ENCODE data around the gene SBDS. TPM values are rescaled to one million over a fixed set of nuclear protein-coding genes. Genes with fewer than 3 reads are reported as not detected.
"Not testable (repeated sequence)": the region's sequence is repeated elsewhere in the genome, so short reads cannot be mapped to it uniquely, and the experiment has no call there.

The SBDS gene
- total RNA-seq, 6 donors from 2014 or later: 34.6 to 172 (median 113) TPM

GRCh38 chr7:66980336-66980735 is 15.1 kb downstream of the SBDS start:
- H3K27me3 ChIP-seq; H3K4me1 ChIP-seq; DNase-seq; H3K4me3 ChIP-seq; H3K36me3 ChIP-seq; ATAC-seq (ENCODE audit: low FRiP score in 2 of 2); H3K27ac ChIP-seq: not testable (repeated sequence)
- WGBS, 2 donors: 95 to 100% methylated on average over 1 of the region's 1 CpG
- peaks cover 0 to 14% (median 11%) of the 10 kb centered on the region in 4 donors for H3K9me3 ChIP-seq

DNA sequence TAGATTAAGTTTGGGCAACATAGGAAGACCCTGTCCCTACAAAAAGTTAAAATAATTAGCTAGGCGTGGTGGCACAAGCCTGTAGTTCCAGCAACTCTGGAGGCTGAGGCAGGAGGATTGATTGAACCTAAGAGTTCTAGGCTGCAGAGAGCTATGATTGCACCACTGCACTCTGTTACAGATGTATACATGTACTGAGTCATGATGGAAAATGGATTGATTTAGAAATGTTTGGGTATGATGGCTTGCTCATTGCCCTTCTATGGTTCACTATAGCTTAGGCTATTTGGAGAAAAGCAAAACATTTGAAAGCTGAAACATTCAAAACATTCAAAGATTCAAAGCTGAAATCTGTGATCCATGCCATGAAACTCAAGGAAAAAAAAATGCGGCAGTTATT is 16.4 kb downstream of the SBDS start:
- H3K4me3 ChIP-seq; H3K36me3 ChIP-seq; H3K27me3 ChIP-seq; H3K4me1 ChIP-seq; DNase-seq; ATAC-seq (ENCODE audit: low FRiP score in 2 of 2); H3K27ac ChIP-seq: not testable (repeated sequence)
- peaks cover 0 to 14% (median 11%) of the 10 kb centered on the region in 4 donors for H3K9me3 ChIP-seq
- WGBS, 2 donors: 89 to 96% methylated on average over 2 of the region's 2 CpGs

GRCh38 chr7:66978312-66978711 is 17.1 kb downstream of the SBDS start:
- WGBS, 2 donors: 79 to 91% methylated on average over 4 to 5 of the region's 5 CpGs
- ATAC-seq (ENCODE audit: low FRiP score in 2 of 2); H3K27me3 ChIP-seq: not testable (repeated sequence)

GRCh38 chr7:66974986-66975590 is 20.3 kb downstream of the SBDS start:
- Histone ChIP-seq H3K27ac (no peak overlapping the region), H3K36me3 (no peaks in the 10 kb centered on the region), H3K27me3 (no peaks in the 10 kb centered on the region), H3K4me1 (no peaks in the 10 kb centered on the region), H3K4me3 (no peak overlapping the region), H3K9me3 (peaks cover 0 to 7% (median 4%) of the 10 kb centered on the region in 4 donors)
- no peak for ATAC-seq (ENCODE audit: low FRiP score in 2 of 2)
- TF ChIP-seq EP300 (IDR thresholded peaks at IDR 0.05): no peak
- TF ChIP-seq POLR2A (IDR thresholded peaks at IDR 0.05): no peak
- TF ChIP-seq, protein P1, sequence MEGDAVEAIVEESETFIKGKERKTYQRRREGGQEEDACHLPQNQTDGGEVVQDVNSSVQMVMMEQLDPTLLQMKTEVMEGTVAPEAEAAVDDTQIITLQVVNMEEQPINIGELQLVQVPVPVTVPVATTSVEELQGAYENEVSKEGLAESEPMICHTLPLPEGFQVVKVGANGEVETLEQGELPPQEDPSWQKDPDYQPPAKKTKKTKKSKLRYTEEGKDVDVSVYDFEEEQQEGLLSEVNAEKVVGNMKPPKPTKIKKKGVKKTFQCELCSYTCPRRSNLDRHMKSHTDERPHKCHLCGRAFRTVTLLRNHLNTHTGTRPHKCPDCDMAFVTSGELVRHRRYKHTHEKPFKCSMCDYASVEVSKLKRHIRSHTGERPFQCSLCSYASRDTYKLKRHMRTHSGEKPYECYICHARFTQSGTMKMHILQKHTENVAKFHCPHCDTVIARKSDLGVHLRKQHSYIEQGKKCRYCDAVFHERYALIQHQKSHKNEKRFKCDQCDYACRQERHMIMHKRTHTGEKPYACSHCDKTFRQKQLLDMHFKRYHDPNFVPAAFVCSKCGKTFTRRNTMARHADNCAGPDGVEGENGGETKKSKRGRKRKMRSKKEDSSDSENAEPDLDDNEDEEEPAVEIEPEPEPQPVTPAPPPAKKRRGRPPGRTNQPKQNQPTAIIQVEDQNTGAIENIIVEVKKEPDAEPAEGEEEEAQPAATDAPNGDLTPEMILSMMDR (IDR thresholded peaks at IDR 0.05): no peak
- no peak for TF ChIP-seq POLR2AphosphoS5 (IDR thresholded peaks at IDR 0.05)
- DNase-seq: peak; percentile 2 to 56
- WGBS, 2 donors: 82 to 94% methylated on average over 15 of the region's 15 CpGs

More at GRCh38 chr7:66978312-66978711, 17.1 kb downstream of the SBDS start:
- not testable (repeated sequence) for H3K27ac ChIP-seq, H3K4me1 ChIP-seq, DNase-seq, H3K36me3 ChIP-seq, H3K4me3 ChIP-seq
- H3K9me3 ChIP-seq: peaks cover 0 to 14% (median 11%) of the 10 kb centered on the region in 4 donors

GRCh38 chr7:66970310-66970709 is 25.1 kb downstream of the SBDS start:
- Histone ChIP-seq H3K36me3 (no peaks in the 10 kb centered on the region), H3K9me3 (no peaks in the 10 kb centered on the region), H3K27ac (no peak overlapping the region), H3K4me3 (no peak overlapping the region), H3K27me3 (no peaks in the 10 kb centered on the region), H3K4me1 (no peaks in the 10 kb centered on the region)
- ATAC-seq (ENCODE audit: low FRiP score in 2 of 2): no peak
- DNase-seq: no peak
- TF ChIP-seq POLR2A (IDR thresholded peaks at IDR 0.05) (no peak), POLR2AphosphoS5 (IDR thresholded peaks at IDR 0.05) (no peak), EP300 (IDR thresholded peaks at IDR 0.05) (no peak)
- TF ChIP-seq, protein P1 (IDR thresholded peaks at IDR 0.05): no peak
- WGBS, 2 donors: 71 to 87% methylated on average over 4 to 5 of the region's 5 CpGs

DNA sequence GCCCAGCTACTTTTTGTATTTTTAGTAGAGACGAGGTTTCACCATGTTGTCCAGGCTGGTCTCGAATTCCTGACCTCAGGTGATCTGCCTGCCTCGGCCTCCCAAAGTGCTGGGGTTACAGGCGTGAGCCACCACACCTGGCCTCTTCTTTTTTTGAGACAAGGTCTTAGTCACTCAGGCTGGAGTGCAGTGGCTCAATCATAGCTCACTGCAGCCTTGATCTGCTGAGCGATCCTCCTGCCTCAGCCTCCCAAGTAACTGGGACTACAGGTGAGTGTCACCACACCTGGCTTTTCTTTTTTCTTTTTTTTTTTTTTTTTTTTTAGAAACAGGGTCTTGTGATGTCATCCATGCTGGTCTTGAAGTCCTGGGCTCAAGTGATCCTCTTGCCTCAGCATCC is 26.4 kb downstream of the SBDS start:
- 93% methylated on average over 5 of the region's 5 CpGs for WGBS, 2 donors
- not testable (repeated sequence) for H3K27me3 ChIP-seq; H3K4me1 ChIP-seq; H3K36me3 ChIP-seq; H3K4me3 ChIP-seq; DNase-seq; H3K9me3 ChIP-seq; ATAC-seq (ENCODE audit: low FRiP score in 2 of 2); H3K27ac ChIP-seq

- no peak overlapping the region for H3K4me3 ChIP-seq
- no peaks in the 10 kb centered on the region for H3K4me1 ChIP-seq
- ATAC-seq (ENCODE audit: low FRiP score in 2 of 2) (peak in 1 of 2 donors; percentile 35), DNase-seq (no peak)
- no peak for TF ChIP-seq POLR2AphosphoS5 (IDR thresholded peaks at IDR 0.05)
- 81 to 83% methylated on average over 5 to 6 of the region's 6 CpGs for WGBS, 2 donors
- no peaks in the 10 kb centered on the region for H3K36me3 ChIP-seq
- no peak overlapping the region for H3K27ac ChIP-seq
- no peaks in the 10 kb centered on the region for H3K27me3 ChIP-seq
- H3K9me3 ChIP-seq: no peaks in the 10 kb centered on the region
Observed at GRCh38 chr7:66967029-66967428, 28.4 kb downstream of the SBDS start.

Measured in upper lobe of left lung (tissue), 6 donors.